ENCODE measurements around the gene ETS1.

ETS1 gene

DNA sequence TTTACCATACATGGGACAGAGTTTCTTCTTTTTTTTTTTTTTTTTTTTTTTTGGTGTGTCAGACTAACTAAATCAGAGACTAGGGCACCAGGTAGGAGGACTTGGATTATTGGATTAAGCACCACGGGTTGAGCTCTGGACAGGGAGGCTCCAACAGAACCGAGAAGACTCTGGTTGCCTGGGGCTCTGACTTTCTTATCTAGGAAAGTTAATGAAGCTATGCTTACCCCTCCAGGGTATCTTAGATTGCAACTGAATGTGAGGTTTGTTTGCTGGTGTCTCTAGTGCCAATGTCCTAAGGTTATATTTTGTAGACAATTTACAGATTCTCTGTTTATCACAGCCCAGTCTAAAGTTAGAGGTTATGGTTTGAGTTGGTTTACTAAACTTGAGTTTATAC, 18.1 kb downstream of the ETS1 start:
- Histone ChIP-seq H3K27me3 (ENCODE audit: control insufficient read depth, insufficient read depth, low read length) (no peaks in the 10 kb centered on the region), H3K9me3 (ENCODE audit: control insufficient read depth, insufficient read depth, low read length) (no peaks in the 10 kb centered on the region), H3K4me3 (ENCODE audit: low read length) (no peak overlapping the region), H3K36me3 (ENCODE audit: control insufficient read depth, insufficient read depth, low read length) (no peaks in the 10 kb centered on the region), H3K27ac (ENCODE audit: low read length) (no peak overlapping the region), H3K4me1 (ENCODE audit: control insufficient read depth, insufficient read depth, low read length) (peaks cover 4% of the 10 kb centered on the region)
- no CpG with 5 or more reads among the region's 2 CpGs for WGBS (ENCODE audit: insufficient coverage, insufficient read length)
- DNase-seq (ENCODE audit: low read depth, low spot score), result no peak

DNA sequence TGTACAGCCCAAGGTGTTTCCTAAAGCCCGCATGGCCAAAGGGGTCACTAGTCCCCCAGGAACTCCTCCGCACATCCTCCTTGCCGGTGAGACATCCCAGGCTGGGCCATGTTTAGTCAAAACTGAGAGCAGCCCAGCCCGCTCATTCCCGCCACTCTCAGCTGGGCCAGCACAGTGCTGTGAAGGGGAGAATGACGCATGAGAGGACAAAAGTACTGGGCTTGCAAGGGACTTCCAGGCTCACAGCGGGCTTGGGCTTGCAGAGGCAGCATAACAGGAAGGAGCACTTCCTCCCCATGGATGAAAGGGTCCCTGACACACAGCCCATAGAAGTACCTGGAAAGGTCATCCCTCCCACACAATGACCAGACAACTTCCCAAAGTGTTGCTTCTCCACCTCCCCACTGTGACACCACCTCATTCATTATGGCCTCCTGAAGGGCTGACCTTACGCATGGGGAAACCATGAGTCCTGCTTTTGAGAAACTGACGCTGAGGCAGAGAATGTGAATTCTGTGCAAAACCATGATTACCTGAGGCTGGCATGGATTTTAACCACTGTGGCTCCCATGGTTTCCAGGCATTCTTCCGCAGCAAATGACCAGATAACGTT, 19.1 kb downstream of the ETS1 start:
- Histone ChIP-seq H3K4me3 (ENCODE audit: low read length) (no peak overlapping the region), H3K27me3 (ENCODE audit: control insufficient read depth, insufficient read depth, low read length) (no peaks in the 10 kb centered on the region), H3K27ac (ENCODE audit: low read length) (no peak overlapping the region), H3K36me3 (ENCODE audit: control insufficient read depth, insufficient read depth, low read length) (no peaks in the 10 kb centered on the region), H3K4me1 (ENCODE audit: control insufficient read depth, insufficient read depth, low read length) (peaks cover 4% of the 10 kb centered on the region), H3K9me3 (ENCODE audit: control insufficient read depth, insufficient read depth, low read length) (no peaks in the 10 kb centered on the region)
- no peak for DNase-seq (ENCODE audit: low read depth, low spot score)
- no CpG with 5 or more reads among the region's 11 CpGs for WGBS (ENCODE audit: insufficient coverage, insufficient read length)

DNA sequence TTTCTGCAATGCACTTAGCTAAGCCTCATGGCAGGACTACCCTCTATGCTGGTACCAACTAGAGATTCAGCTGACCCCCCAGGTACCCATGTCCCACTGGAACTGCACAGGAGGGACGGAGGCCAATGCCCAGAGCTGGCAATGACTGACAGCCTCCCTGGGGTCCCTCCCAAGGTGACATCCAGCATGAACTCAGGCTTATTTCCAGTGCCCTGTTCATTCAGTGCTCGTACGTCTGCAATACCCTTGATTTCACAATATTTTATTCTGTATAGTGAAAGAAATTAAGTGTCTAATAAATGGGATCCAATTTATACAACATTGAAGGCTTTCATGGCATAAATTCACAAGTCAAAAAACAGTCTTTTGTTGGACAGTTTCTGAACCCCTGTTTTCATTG, 20.2 kb downstream of the ETS1 start:
- Histone ChIP-seq H3K9me3 (ENCODE audit: control insufficient read depth, insufficient read depth, low read length) (no peaks in the 10 kb centered on the region), H3K4me1 (ENCODE audit: control insufficient read depth, insufficient read depth, low read length) (no peaks in the 10 kb centered on the region), H3K27ac (ENCODE audit: low read length) (no peak overlapping the region), H3K36me3 (ENCODE audit: control insufficient read depth, insufficient read depth, low read length) (no peaks in the 10 kb centered on the region), H3K27me3 (ENCODE audit: control insufficient read depth, insufficient read depth, low read length) (no peaks in the 10 kb centered on the region), H3K4me3 (ENCODE audit: low read length) (no peak overlapping the region)
- whole genome bisulfite sequencing (ENCODE audit: insufficient coverage, insufficient read length), result no CpG with 5 or more reads among the region's 3 CpGs
- DNase-seq (ENCODE audit: low read depth, low spot score), result no peak

DNA sequence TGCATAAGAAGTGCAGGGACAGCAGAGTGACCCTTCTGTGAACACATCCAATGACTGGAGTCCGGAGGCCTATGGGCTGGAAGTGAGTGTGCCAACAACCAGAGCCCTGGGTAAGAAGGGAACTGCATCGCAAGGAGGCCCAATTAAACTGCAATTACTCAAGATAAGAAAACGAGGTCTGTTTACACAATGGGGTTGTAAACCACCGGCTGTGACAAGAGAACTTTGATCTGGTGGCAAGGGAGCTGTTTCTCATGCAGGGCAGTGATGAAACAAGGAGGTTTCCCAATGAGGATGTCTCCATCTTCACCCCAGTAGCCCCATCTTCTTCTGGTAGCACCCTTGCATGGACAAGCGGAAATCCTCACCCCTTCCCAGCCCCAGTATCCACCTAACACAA, 21.5 kb downstream of the ETS1 start:
- H3K4me1 ChIP-seq (ENCODE audit: control insufficient read depth, insufficient read depth, low read length), result no peaks in the 10 kb centered on the region
- no peaks in the 10 kb centered on the region for H3K27me3 ChIP-seq (ENCODE audit: control insufficient read depth, insufficient read depth, low read length)
- no CpG with 5 or more reads among the region's 5 CpGs for WGBS (ENCODE audit: insufficient coverage, insufficient read length)
- DNase-seq (ENCODE audit: low read depth, low spot score), result no peak
- no peak overlapping the region for H3K27ac ChIP-seq (ENCODE audit: low read length)
- H3K4me3 ChIP-seq (ENCODE audit: low read length), result no peak overlapping the region
- no peaks in the 10 kb centered on the region for H3K36me3 ChIP-seq (ENCODE audit: control insufficient read depth, insufficient read depth, low read length)
- H3K9me3 ChIP-seq (ENCODE audit: control insufficient read depth, insufficient read depth, low read length), result no peaks in the 10 kb centered on the region

DNA sequence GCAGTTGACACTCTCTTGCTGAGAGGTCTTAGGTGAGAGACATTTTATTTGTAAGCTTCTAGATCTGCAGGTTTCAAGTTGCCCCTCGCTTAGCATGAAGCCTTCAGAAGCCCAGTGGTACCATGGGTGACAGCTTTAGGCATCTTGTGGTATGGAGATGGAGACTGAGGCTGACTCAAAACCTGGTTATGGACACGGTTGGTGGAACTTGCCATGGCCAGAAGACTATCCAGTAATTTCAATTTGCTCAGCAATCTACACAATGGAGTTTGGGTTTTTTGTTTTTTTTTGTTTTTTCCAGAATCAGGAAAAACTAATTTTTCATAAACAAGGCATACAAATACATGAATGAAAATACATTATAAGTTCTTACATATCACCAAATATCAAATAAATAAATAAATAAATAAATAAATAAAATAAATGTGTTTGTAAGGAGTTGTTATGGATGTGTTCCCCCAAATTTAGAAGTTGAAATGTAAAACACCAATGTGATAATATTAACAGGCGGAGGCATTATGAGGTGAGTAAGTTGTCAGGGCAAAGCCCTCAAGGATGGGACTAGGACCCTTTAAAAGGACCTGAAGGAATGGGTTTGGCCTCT, 22.6 kb downstream of the ETS1 start:
- no peak overlapping the region for H3K27ac ChIP-seq (ENCODE audit: low read length)
- H3K27me3 ChIP-seq (ENCODE audit: control insufficient read depth, insufficient read depth, low read length), result no peaks in the 10 kb centered on the region
- no CpG with 5 or more reads among the region's 3 CpGs for WGBS (ENCODE audit: insufficient coverage, insufficient read length)
- no peak for DNase-seq (ENCODE audit: low read depth, low spot score)
- no peak overlapping the region for H3K4me3 ChIP-seq (ENCODE audit: low read length)
- no peaks in the 10 kb centered on the region for H3K4me1 ChIP-seq (ENCODE audit: control insufficient read depth, insufficient read depth, low read length)
- no peaks in the 10 kb centered on the region for H3K36me3 ChIP-seq (ENCODE audit: control insufficient read depth, insufficient read depth, low read length)
- H3K9me3 ChIP-seq (ENCODE audit: control insufficient read depth, insufficient read depth, low read length), result no peaks in the 10 kb centered on the region

DNA sequence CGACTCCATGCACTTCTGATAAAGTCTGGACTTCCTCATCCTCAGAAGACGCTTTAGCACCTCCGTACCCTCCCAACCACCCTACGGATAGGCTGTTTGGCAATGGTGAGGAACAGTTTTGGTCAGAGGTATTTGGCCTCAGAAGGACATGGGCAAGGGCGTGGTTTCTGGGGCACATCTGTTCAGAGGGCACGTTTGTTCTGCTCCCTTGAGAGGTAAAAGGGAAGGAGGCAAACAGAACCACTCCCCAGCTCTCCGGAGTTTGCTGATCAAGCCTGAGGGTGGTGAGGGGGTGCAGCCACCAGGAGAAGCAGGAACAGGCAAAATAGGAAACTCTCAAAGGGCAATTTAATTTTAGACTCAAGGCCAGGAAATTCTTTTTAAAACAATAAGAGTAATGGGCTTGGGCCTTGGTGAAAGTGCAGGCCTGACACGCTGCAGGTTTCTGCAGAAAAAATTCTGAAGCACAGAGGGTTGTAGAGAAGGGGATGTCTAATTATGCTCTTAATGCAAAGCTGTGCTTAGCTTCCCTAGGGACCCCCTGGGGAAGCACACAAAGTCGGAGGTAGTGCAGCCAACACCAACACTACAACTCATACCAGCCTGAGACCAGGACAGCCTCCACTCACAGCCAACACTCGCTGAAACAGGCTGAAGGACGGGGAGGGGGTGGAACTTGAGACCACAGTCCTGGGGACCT, 23.3 kb downstream of the ETS1 start:
- Histone ChIP-seq H3K27me3 (ENCODE audit: control insufficient read depth, insufficient read depth, low read length) (no peaks in the 10 kb centered on the region), H3K9me3 (ENCODE audit: control insufficient read depth, insufficient read depth, low read length) (no peaks in the 10 kb centered on the region), H3K4me1 (ENCODE audit: control insufficient read depth, insufficient read depth, low read length) (no peaks in the 10 kb centered on the region), H3K36me3 (ENCODE audit: control insufficient read depth, insufficient read depth, low read length) (no peaks in the 10 kb centered on the region), H3K27ac (ENCODE audit: low read length) (no peak overlapping the region), H3K4me3 (ENCODE audit: low read length) (no peak overlapping the region)
- DNase-seq (ENCODE audit: low read depth, low spot score), result no peak
- no CpG with 5 or more reads among the region's 11 CpGs for WGBS (ENCODE audit: insufficient coverage, insufficient read length)

DNA sequence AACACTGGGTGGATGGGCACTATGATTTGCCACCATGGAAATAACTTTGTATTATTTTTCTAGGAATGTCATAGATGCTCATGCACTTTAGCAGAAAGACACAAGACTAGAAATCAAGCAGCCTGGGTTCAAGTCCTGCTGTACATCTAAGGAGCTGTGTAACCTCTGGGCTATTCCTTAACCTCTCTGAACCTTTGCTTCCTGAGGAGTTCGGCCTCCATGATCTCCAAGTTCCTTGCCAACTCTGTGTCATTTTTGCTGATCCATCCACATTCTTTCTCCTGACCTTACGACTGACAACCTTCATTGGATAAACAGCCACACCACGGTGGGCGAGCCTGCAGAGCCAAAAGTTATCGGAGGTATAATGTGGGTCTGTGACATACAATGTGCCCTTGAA, 24.1 kb downstream of the ETS1 start:
- H3K4me3 ChIP-seq (ENCODE audit: low read length), result no peak overlapping the region
- no peak overlapping the region for H3K27ac ChIP-seq (ENCODE audit: low read length)
- H3K36me3 ChIP-seq (ENCODE audit: control insufficient read depth, insufficient read depth, low read length), result no peaks in the 10 kb centered on the region
- no CpG with 5 or more reads among the region's 5 CpGs for WGBS (ENCODE audit: insufficient coverage, insufficient read length)
- H3K4me1 ChIP-seq (ENCODE audit: control insufficient read depth, insufficient read depth, low read length), result no peaks in the 10 kb centered on the region
- no peaks in the 10 kb centered on the region for H3K27me3 ChIP-seq (ENCODE audit: control insufficient read depth, insufficient read depth, low read length)
- no peak for DNase-seq (ENCODE audit: low read depth, low spot score)
- no peaks in the 10 kb centered on the region for H3K9me3 ChIP-seq (ENCODE audit: control insufficient read depth, insufficient read depth, low read length)

DNA sequence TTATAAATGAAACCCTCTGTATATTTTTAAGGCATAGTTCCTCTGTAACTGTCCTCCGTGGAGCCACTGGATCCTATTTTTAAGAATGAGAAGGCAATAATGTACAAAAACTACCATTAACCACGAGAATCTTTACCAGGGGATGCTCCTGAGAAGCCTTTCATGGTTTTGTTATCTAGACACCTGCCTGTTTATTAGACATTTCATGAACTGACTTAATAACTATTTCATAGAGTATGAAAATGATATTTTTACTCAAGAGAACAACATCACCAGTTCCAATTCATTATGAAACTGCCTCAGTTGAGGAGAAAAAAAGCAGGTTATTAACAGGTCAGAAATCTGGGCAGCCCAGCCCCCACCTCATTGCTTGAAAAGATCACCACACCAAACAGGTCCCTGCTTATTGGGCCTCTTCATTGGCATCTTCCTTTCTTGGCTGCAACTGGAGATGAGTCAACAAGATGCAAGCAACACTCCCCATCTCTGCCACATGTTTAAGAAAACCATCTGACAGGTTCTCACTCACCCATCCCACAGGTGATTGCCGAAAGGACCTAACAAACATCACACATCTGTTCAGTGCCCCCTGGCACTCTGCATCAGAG, 27.8 kb downstream of the ETS1 start:
- no peak for DNase-seq (ENCODE audit: low read depth, low spot score)
- 0 out of 2 replicates have a peak, but pooled peaks cover 3% of the 10 kb centered on the region for H3K36me3 ChIP-seq (ENCODE audit: control insufficient read depth, insufficient read depth, low read length)
- no peaks in the 10 kb centered on the region for H3K4me1 ChIP-seq (ENCODE audit: control insufficient read depth, insufficient read depth, low read length)
- no peaks in the 10 kb centered on the region; the same call in 1 of the 2 replicates for H3K27me3 ChIP-seq (ENCODE audit: control insufficient read depth, insufficient read depth, low read length)
- H3K9me3 ChIP-seq (ENCODE audit: control insufficient read depth, insufficient read depth, low read length), result no peaks in the 10 kb centered on the region
- no peak overlapping the region for H3K27ac ChIP-seq (ENCODE audit: low read length)
- no CpG with 5 or more reads among the region's 3 CpGs for WGBS (ENCODE audit: insufficient coverage, insufficient read length)
- H3K4me3 ChIP-seq (ENCODE audit: low read length), result no peak overlapping the region

DNA sequence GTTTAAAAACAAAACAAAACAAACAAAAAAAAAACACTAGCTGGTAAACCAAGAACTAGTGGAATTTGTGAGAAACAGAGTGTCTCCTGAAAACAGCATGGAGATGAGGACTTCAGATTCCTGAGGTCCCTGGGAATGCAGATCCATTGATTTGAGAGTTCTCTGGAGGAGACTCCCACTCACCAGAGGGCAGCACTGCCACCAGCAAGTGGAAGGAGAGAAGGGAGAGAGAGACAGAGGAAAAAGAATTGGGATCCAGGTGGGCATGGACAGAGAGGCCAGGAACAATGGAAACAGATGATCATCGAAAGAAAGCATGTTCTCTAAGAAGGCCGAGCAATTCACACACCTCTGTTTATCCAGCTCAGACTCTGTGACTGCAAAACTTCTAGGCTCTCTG, 31.8 kb downstream of the ETS1 start:
- Histone ChIP-seq H3K4me1 (ENCODE audit: control insufficient read depth, insufficient read depth, low read length) (no peaks in the 10 kb centered on the region), H3K36me3 (ENCODE audit: control insufficient read depth, insufficient read depth, low read length) (0 out of 2 replicates have a peak, but pooled peaks cover 3% of the 10 kb centered on the region), H3K27ac (ENCODE audit: low read length) (no peak overlapping the region), H3K27me3 (ENCODE audit: control insufficient read depth, insufficient read depth, low read length) (peaks cover 12% of the 10 kb centered on the region), H3K4me3 (ENCODE audit: low read length) (no peak overlapping the region), H3K9me3 (ENCODE audit: control insufficient read depth, insufficient read depth, low read length) (no peaks in the 10 kb centered on the region)
- DNase-seq (ENCODE audit: low read depth, low spot score), result no peak
- no CpG with 5 or more reads among the region's 2 CpGs for WGBS (ENCODE audit: insufficient coverage, insufficient read length)

DNA sequence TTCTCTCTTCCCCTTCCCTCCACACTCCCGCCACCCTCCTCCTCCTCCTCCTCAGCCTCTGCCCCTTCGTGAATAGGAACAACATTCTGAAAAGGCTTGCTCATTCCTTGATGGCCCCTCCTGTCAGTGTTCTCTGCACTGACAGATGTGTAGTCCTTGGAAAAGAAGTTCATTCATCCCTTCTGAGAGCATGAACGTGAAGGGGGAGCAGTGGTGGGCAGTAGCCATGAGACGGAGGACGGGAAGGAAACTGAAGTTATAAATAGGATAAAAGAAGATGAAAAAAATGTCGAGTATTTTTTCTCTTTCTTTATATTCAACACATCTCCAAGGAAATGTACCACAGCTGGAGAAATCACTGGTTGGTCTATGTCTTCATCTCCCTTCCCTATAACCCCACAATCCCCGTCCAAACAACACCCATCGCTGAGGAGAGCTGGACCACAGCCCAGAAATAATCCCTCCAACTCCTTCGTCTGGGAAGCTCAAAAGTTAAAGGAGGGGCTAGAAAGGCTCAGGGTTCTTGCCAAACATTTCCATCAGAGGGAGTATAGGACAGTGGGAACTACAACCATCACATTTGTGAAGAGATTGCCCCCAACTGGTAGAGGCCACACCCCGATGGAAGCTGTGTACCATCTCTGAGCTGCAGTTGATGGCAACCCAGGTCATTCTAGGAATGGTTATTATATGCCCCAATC, 33.5 kb downstream of the ETS1 start:
- DNase-seq (ENCODE audit: low read depth, low spot score), result no peak
- 100% methylated on average over 1 of the region's 10 CpGs for WGBS (ENCODE audit: insufficient coverage, insufficient read length)
- H3K9me3 ChIP-seq (ENCODE audit: control insufficient read depth, insufficient read depth, low read length), result no peaks in the 10 kb centered on the region
- 0 out of 2 replicates have a peak, but pooled peaks cover 3% of the 10 kb centered on the region for H3K36me3 ChIP-seq (ENCODE audit: control insufficient read depth, insufficient read depth, low read length)
- H3K4me1 ChIP-seq (ENCODE audit: control insufficient read depth, insufficient read depth, low read length), result 0 out of 2 replicates have a peak, but pooled peaks cover 2% of the 10 kb centered on the region
- no peak overlapping the region for H3K27ac ChIP-seq (ENCODE audit: low read length)
- H3K4me3 ChIP-seq (ENCODE audit: low read length), result no peak overlapping the region
- H3K27me3 ChIP-seq (ENCODE audit: control insufficient read depth, insufficient read depth, low read length), result peaks cover 25% of the 10 kb centered on the region

Data from iPS DF 6.9 (cell line).